HL-60 (cell line): Measurements from ENCODE around the gene DNAH5.

Experiments used
- POLR2AphosphoS5 ChIP-seq: IDR thresholded peaks from 2 replicates; pipeline ENCODE4 v1.6.1; 2012; ENCODE audit warnings: low read depth
- TF ChIP-seq, protein P1 (sequence below): IDR thresholded peaks from one replicate; pipeline ENCODE4 v1.5.1; 2011; ENCODE audit warnings: low read length, control low read depth, inconsistent platforms; ENCODE audit not compliant: insufficient read depth

DNA sequence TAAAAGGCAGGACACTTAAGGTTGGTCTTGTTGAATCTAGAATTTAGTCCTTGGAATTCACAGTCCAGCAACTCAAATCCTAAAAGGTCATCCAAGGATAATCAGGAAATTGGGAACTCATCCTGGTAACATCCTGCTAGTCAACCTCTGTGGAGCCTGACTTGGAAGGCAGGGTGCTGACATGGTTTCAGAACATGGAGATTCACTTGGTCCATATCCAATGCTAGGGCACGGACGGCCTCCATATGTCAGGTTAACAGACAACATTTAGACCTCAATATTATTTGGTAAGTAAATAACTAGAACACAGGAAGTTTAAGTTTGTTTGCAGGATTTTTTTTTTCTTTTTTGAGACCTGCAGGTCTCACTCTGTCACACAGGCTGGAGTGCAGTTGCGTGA, 783 bp upstream of the DNAH5 start:
- TF ChIP-seq POLR2AphosphoS5 = no peak
- TF ChIP-seq, protein P1, sequence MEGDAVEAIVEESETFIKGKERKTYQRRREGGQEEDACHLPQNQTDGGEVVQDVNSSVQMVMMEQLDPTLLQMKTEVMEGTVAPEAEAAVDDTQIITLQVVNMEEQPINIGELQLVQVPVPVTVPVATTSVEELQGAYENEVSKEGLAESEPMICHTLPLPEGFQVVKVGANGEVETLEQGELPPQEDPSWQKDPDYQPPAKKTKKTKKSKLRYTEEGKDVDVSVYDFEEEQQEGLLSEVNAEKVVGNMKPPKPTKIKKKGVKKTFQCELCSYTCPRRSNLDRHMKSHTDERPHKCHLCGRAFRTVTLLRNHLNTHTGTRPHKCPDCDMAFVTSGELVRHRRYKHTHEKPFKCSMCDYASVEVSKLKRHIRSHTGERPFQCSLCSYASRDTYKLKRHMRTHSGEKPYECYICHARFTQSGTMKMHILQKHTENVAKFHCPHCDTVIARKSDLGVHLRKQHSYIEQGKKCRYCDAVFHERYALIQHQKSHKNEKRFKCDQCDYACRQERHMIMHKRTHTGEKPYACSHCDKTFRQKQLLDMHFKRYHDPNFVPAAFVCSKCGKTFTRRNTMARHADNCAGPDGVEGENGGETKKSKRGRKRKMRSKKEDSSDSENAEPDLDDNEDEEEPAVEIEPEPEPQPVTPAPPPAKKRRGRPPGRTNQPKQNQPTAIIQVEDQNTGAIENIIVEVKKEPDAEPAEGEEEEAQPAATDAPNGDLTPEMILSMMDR = no peak
